IPS-NIHi7 (cell line): Measurements from ENCODE around the gene PLAC9.

Source experiments
- DNase-seq: peaks from one replicate; pipeline ENCODE4 v3.0.0; 2012; ENCODE audit warnings: mixed read lengths; ENCODE audit errors: extremely low spot score

The PLAC9 gene

DNA sequence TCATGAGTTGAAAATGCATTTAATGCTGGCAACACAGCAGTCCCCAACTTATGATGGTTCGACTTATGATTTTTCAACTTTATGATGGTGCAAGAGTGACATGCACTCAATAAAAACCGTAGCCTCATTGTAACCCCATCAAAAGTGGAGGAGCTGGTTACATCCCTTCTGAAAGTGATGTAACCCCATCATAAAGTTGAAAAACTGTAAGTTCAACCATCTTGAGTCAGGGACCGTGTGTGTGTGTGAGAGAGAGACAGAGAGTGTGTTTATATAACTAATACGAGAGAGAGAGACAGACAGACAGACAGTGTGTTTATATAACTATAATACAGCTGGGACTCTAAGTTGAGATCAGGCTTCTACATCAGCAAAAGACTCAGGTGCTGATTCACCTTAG lies 51.8 kb downstream of the PLAC9 start:
- no peak for DNase-seq

DNA sequence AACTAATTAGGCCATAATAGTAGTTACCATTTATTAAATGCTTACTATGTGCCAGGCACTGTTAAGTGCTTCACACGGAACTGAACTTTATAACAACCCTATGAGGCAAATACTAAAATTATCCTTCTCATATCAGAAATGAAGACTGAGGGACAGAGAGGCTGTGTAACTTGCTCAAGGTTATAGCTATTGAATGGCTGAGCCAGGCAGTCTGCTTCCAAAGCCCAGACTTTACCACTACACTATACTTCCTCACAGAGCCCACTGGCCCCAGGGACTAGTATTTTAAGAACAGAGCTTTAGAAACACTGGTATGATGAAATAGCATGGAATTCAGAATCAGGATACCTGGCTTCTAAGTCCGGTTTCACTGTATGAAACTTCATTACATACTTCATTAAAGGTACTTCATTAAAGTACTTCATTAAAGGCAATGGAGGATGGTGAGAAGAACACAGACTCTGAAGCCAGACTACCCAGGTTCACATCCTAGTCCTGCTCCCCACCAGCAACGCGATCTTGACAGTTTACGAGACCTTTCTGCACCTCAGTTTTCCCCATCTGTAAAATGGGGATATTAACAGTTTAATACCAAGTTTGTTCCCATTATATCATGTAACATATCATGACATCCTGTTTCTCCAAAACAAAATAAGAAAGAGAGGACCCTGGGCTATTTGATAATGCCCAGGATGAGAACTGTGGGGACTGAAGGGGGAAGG lies 53.2 kb downstream of the PLAC9 start:
- DNase-seq, result no peak

GRCh38 chr10:80186364-80187012 lies 54.0 kb downstream of the PLAC9 start:
- DNase-seq, result no peak

GRCh38 chr10:80187060-80187459 lies 54.5 kb downstream of the PLAC9 start:
- DNase-seq, result no peak

- no peak for DNase-seq
Measured at GRCh38 chr10:80187465-80188409, 55.2 kb downstream of the PLAC9 start.

- DNase-seq, result no peak
Measured at GRCh38 chr10:80188713-80189112, 56.2 kb downstream of the PLAC9 start.

DNA sequence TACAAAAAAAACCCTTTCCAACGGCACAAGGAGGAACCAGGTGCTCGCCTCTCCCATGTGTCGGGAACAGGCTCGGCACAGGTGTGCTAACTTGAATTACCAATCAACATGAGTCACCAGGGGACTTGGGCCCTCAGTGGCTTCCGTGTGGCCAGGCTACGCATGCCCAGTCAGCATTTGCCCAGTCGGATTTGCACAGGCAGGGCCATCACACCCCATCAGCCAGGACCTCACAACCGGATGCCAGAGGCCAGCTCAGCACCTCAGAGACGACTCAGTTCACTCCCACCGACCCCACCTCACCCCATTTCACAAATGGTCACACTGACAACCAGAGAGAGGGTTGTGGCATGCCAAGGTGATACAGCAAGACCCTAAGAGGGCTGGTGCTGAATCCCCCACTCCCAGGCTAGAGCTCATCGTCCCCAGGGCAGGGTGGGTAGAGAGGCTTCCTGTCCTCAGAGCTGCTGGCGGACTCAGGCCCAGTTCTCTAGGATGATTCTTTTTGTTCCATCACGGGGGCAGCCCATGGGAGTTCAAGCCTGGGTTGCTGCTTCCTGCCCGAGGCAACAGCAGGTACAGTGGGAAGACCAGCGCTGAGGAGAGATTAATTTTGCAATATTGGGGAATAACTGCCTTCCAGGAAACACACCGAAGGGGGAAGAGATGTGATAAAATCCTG lies 59.2 kb downstream of the PLAC9 start:
- no peak for DNase-seq

- DNase-seq, result no peak
Measured at GRCh38 chr10:80192553-80192952, 60.0 kb downstream of the PLAC9 start.

GRCh38 chr10:80194373-80195045 lies 62.0 kb downstream of the PLAC9 start:
- DNase-seq, result no peak
